Trophoblast cell (in vitro differentiated cells and primary cell): Measurements from ENCODE around the gene WDR35.

ENCODE experiments used
- DNase-seq, 2 donors: peaks; one replicate each; pipeline ENCODE4 v3.0.0-alpha.2; 2016
- H2AFZ ChIP-seq: 2 replicates; pipeline ENCODE4 v1.6.1; 2013; ENCODE audit warnings: low read length, moderate library complexity, mild to moderate bottlenecking; ENCODE audit not compliant: insufficient read depth, poor library complexity
- H2AK5ac ChIP-seq: 2 replicates; pipeline ENCODE4 v1.6.1; 2013; ENCODE audit warnings: mild to moderate bottlenecking, low read length
- H2BK120ac ChIP-seq: 2 replicates; pipeline ENCODE4 v1.6.1; 2013; ENCODE audit warnings: low read length, mild to moderate bottlenecking, moderate library complexity; ENCODE audit not compliant: insufficient read depth, poor library complexity
- H2BK12ac ChIP-seq: 2 replicates; pipeline ENCODE4 v1.6.1; 2013; ENCODE audit warnings: mild to moderate bottlenecking, low read length, moderate library complexity
- H2BK5ac ChIP-seq: 2 replicates; pipeline ENCODE4 v1.6.1; 2013; ENCODE audit warnings: low read length, low read depth, moderate library complexity, mild to moderate bottlenecking; ENCODE audit not compliant: poor library complexity
- H3K14ac ChIP-seq: 2 replicates; pipeline ENCODE4 v1.6.1; 2013; ENCODE audit warnings: mild to moderate bottlenecking, low read length
- H3K18ac ChIP-seq: 2 replicates; pipeline ENCODE4 v1.6.1; 2013; ENCODE audit warnings: mild to moderate bottlenecking, low read length
- H3K23ac ChIP-seq: 2 replicates; pipeline ENCODE4 v1.6.1; 2013; ENCODE audit warnings: low read length
- H3K27ac ChIP-seq: 2 replicates; pipeline ENCODE4 v1.5.1; 2013; ENCODE audit warnings: low read depth, mild to moderate bottlenecking, inconsistent platforms, low read length, moderate library complexity
- H3K27me3 ChIP-seq: 2 replicates; pipeline ENCODE4 v1.6.1; 2013; ENCODE audit warnings: inconsistent platforms, mild to moderate bottlenecking, low read length, moderate library complexity; ENCODE audit not compliant: insufficient read depth
- H3K36me3 ChIP-seq, 2 experiments: 1 replicate in 1 of 2; 2 replicates in 1 of 2; pipeline ENCODE4 v1.6.1; 2013; ENCODE audit warnings: low read length in 2 of 2, mild to moderate bottlenecking in 2 of 2, moderate library complexity in 1 of 2; ENCODE audit not compliant: insufficient read depth in 2 of 2, control insufficient read depth in 1 of 2
- H3K4ac ChIP-seq: 2 replicates; pipeline ENCODE4 v1.6.1; 2013; ENCODE audit warnings: low read depth, mild to moderate bottlenecking, low read length, moderate library complexity
- H3K4me1 ChIP-seq, 2 experiments: 1 replicate in 1 of 2; 2 replicates in 1 of 2; pipeline ENCODE4 v1.6.1; 2013; ENCODE audit warnings: low read length in 2 of 2, mild to moderate bottlenecking in 2 of 2, moderate library complexity in 1 of 2; ENCODE audit not compliant: insufficient read depth in 2 of 2, control insufficient read depth in 1 of 2
- H3K4me2 ChIP-seq: 2 replicates; pipeline ENCODE4 v1.6.1; 2013; ENCODE audit warnings: inconsistent platforms, mild to moderate bottlenecking, low read length, moderate library complexity
- H3K4me3 ChIP-seq: 2 replicates; pipeline ENCODE4 v1.5.1; 2013; ENCODE audit warnings: mild to moderate bottlenecking, low read depth, low read length, inconsistent platforms
- H3K79me1 ChIP-seq: one replicate; pipeline ENCODE4 v1.6.1; 2013; ENCODE audit warnings: low read length
- H3K79me2 ChIP-seq: 2 replicates; pipeline ENCODE4 v1.6.1; 2013; ENCODE audit warnings: low read length, mild to moderate bottlenecking; ENCODE audit not compliant: control insufficient read depth, insufficient read depth, poor library complexity
- H3K9ac ChIP-seq: 2 replicates; pipeline ENCODE4 v1.6.1; 2013; ENCODE audit warnings: mild to moderate bottlenecking, low read length
- H3K9me3 ChIP-seq: 2 replicates; pipeline ENCODE4 v1.6.1; 2013; ENCODE audit warnings: low read depth, mild to moderate bottlenecking, control low read depth, inconsistent platforms, low read length; ENCODE audit not compliant: insufficient read depth
- H4K12ac ChIP-seq: 2 replicates; pipeline ENCODE4 v1.6.1; 2013; ENCODE audit warnings: low read depth, mild to moderate bottlenecking, low read length, moderate library complexity
- H4K8ac ChIP-seq: 2 replicates; pipeline ENCODE4 v1.6.1; 2013; ENCODE audit warnings: low read depth, mild to moderate bottlenecking, low read length, moderate library complexity
- H4K91ac ChIP-seq: one replicate; pipeline ENCODE4 v1.6.1; 2013; ENCODE audit warnings: low read depth, mild to moderate bottlenecking, low read length, moderate library complexity
- WGBS: extraction: QIAGEN DNeasy Blood & Tissue Kit; methylation state at CpG from one replicate; pipeline ENCODE4 v1.1.7; 2013; ENCODE audit warnings: missing lambda C conversion rate; ENCODE audit not compliant: insufficient read length, insufficient coverage; ENCODE audit errors: extremely low coverage; 5-methylcytosine and 5-hydroxymethylcytosine counted together

WDR35 gene

GRCh38 chr2:19973466-19973865 lies 16.4 kb downstream of the WDR35 start:
- DNase-seq = no peak

DNA sequence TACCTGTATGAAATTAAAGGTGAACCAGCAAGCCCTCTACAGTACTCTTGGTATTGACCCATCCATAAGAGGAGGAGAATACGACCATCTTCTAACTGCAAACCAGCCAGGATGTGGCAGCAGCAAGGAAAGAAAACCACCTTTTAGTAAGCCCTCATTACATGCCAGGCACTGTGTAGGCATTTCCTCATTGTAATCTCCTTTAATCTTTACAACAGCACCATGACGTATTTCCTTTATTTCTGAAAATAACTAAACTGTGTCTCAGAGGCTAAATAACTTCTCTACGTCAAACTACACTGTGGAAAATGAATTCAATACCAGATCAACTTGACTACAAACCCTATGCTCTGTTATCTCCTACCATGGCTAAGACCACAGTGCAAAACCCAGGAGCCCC lies 18.2 kb downstream of the WDR35 start:
- H4K8ac ChIP-seq = no peak overlapping the region
- no peak overlapping the region for H4K12ac ChIP-seq
- no peaks in the 10 kb centered on the region for H3K4me1 ChIP-seq
- H3K79me1 ChIP-seq = no peaks in the 10 kb centered on the region
- no peak overlapping the region for H3K27ac ChIP-seq
- no peak overlapping the region for H3K4ac ChIP-seq
- H3K4me3 ChIP-seq = no peak overlapping the region
- no peak overlapping the region for H4K91ac ChIP-seq
- peaks cover 2 to 3% of the 10 kb centered on the region in 2 experiments for H3K36me3 ChIP-seq
- H3K27me3 ChIP-seq = no peaks in the 10 kb centered on the region
- H3K4me2 ChIP-seq = no peak overlapping the region
- H2AK5ac ChIP-seq = no peak overlapping the region
- no peaks in the 10 kb centered on the region for H3K79me2 ChIP-seq
- DNase-seq = no peak
- WGBS = no CpG with 5 or more reads among the region's 3 CpGs
- no peak overlapping the region for H3K23ac ChIP-seq
- H2AFZ ChIP-seq = no peak overlapping the region
- no peaks in the 10 kb centered on the region for H3K9me3 ChIP-seq
- H3K18ac ChIP-seq = no peak overlapping the region
- H3K14ac ChIP-seq = no peak overlapping the region
- no peak overlapping the region for H2BK5ac ChIP-seq
- no peak overlapping the region for H3K9ac ChIP-seq
- no peak overlapping the region for H2BK12ac ChIP-seq
- no peak overlapping the region for H2BK120ac ChIP-seq

More at GRCh38 chr2:19973466-19973865, 16.4 kb downstream of the WDR35 start:
- Histone ChIP-seq H4K12ac (no peak overlapping the region), H3K9ac (no peak overlapping the region), H2BK5ac (no peak overlapping the region), H3K14ac (no peak overlapping the region), H3K79me1 (no peaks in the 10 kb centered on the region), H2BK120ac (no peak overlapping the region), H2AK5ac (no peak overlapping the region), H3K4ac (no peak overlapping the region), H4K8ac (no peak overlapping the region), H2AFZ (no peak overlapping the region), H3K36me3 (peaks cover 2 to 3% of the 10 kb centered on the region in 2 experiments), H3K4me1 (no peaks in the 10 kb centered on the region), H3K23ac (no peak overlapping the region), H4K91ac (no peak overlapping the region), H3K4me2 (no peak overlapping the region), H2BK12ac (no peak overlapping the region), H3K27me3 (no peaks in the 10 kb centered on the region), H3K79me2 (no peaks in the 10 kb centered on the region), H3K4me3 (no peak overlapping the region), H3K9me3 (no peaks in the 10 kb centered on the region), H3K27ac (no peak overlapping the region), H3K18ac (no peak overlapping the region)
- WGBS = no CpG with 5 or more reads among the region's 8 CpGs

DNA sequence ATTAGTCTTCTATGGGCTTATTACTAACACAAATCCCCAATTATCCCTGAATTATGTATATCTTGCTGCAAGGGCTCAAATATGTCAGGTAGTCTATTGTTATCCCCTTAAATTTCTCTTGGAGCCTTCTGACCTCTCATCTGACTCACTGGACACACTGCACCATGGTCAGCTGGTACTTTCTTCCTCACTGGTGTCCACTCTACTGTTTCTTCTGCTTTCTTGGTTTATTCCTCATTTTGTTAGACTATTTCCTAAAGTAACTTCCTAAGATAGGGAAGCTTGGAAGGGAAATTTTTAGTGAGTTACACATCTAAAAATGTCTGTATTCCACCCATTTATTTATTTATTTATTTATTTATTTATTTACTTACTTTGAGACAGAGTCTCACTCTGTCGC lies 26.5 kb downstream of the WDR35 start:
- no peak overlapping the region for H2AFZ ChIP-seq
- no peaks in the 10 kb centered on the region for H3K9me3 ChIP-seq
- WGBS = no CpG with 5 or more reads among the region's 1 CpG
- H4K8ac ChIP-seq = no peak overlapping the region
- H2BK120ac ChIP-seq = no peak overlapping the region
- no peak overlapping the region for H3K4me2 ChIP-seq
- H3K27ac ChIP-seq = no peak overlapping the region
- no peak overlapping the region for H2BK12ac ChIP-seq
- no peak overlapping the region for H4K91ac ChIP-seq
- H3K4me1 ChIP-seq = no peaks in the 10 kb centered on the region
- H3K23ac ChIP-seq = no peak overlapping the region
- H3K4me3 ChIP-seq = no peak overlapping the region
- no peak overlapping the region for H2BK5ac ChIP-seq
- H4K12ac ChIP-seq = no peak overlapping the region
- no peak overlapping the region for H3K9ac ChIP-seq
- no peak overlapping the region for H3K14ac ChIP-seq
- no peaks in the 10 kb centered on the region for H3K36me3 ChIP-seq
- H2AK5ac ChIP-seq = no peak overlapping the region
- no peaks in the 10 kb centered on the region for H3K79me1 ChIP-seq
- no peak overlapping the region for H3K4ac ChIP-seq
- no peaks in the 10 kb centered on the region for H3K27me3 ChIP-seq
- H3K18ac ChIP-seq = no peak overlapping the region
- no peaks in the 10 kb centered on the region for H3K79me2 ChIP-seq
- no peak for DNase-seq

DNA sequence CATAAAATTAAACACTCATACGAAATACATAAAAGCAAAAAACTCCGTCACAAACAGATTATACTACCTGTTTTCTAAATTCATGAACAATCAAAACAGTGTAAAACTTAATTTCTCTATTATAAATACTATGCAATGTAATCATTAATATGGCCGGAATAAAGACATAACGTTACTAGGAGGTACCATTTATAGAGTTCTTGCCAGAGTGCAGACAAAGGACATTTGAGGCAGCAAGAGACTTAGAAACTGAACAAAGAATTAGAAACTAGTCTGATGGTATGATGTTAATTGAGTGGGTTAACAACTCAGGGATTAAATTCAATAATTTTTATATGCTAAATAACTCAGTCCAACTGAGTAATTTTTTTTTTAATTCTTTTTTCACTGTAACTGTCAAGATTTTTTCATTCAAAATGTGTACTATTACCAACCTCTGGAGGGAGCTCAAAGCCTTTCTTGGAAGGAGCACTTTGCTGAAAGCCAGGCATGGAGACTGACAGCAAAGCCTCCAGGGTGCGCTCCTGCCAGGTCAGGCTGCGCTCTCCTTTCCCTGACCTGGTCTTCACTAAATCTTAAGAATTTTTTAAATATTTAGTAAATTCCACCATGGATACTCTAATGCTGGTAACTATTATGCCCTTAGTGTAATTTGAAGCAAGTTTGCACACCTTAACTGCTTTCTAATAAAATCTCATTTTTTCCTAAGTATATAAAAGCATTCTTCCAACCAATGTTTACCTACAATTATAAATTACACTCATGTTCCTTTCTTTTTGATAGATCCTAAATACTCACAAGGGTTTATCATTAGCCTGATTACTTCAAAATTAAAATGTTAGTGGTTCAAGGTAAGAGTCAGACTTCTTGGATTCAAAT lies 34.1 kb downstream of the WDR35 start:
- no peak overlapping the region for H4K91ac ChIP-seq
- no peak overlapping the region for H3K27ac ChIP-seq
- H3K79me1 ChIP-seq = no peaks in the 10 kb centered on the region
- no peak overlapping the region for H2AFZ ChIP-seq
- no peak overlapping the region for H3K23ac ChIP-seq
- H3K9ac ChIP-seq = no peak overlapping the region
- H2BK12ac ChIP-seq = no peak overlapping the region
- no peak overlapping the region for H3K4ac ChIP-seq
- H3K79me2 ChIP-seq = no peaks in the 10 kb centered on the region
- DNase-seq = peak; percentile 82 to 92
- H3K36me3 ChIP-seq = no peaks in the 10 kb centered on the region
- H2BK120ac ChIP-seq = no peak overlapping the region
- H3K14ac ChIP-seq = no peak overlapping the region
- no peak overlapping the region for H3K18ac ChIP-seq
- H3K4me3 ChIP-seq = no peak overlapping the region
- H3K4me2 ChIP-seq = no peak overlapping the region
- no peak overlapping the region for H2BK5ac ChIP-seq
- H4K12ac ChIP-seq = no peak overlapping the region
- 100% methylated on average over 2 of the region's 6 CpGs for WGBS
- no peaks in the 10 kb centered on the region for H3K9me3 ChIP-seq
- no peak overlapping the region for H4K8ac ChIP-seq
- H3K4me1 ChIP-seq = no peaks in the 10 kb centered on the region
- no peak overlapping the region for H2AK5ac ChIP-seq
- H3K27me3 ChIP-seq = no peaks in the 10 kb centered on the region
